ENCODE measurements around the gene TMEM109.
A peak's percentile ranks its signal among the peaks of the same experiment; 100 is the strongest.

Gene TMEM109

DNA sequence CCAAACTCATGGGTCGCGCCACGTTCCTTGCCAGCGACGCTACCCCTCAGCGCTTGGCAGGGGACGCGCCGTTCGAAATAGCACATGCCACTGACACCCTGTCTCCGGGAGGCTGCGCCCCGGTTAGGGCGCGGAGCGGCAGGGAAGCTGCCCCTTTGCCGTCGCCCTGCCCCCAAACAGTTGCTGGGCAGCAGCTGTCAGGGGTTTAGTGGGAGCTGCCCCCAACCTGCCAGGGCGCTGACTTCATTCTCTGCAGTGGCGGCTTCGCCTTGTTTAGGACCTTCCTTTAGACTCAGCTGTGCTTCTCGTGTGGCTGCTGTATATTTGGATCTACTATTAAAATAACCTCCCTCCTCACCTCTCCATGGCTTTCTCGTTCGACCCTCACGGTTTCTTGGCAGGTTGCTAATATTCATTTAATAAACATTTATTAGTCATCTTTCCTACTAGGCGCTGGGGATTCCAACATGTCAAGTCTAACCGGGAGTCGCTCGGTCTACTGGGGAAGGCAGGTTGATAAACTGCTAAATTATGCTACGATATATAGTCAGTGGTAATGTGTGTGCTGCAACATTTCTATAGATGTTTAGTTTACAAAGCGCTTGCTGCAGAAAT is 782 bp downstream of the TMEM109 start:
- TF ChIP-seq TSHZ2 (CRISPR knock-in tag; IDR thresholded peaks at IDR 0.05) (no peak), SNAI2 (CRISPR knock-in tag; IDR thresholded peaks at IDR 0.05) (no peak), TCF4 (CRISPR knock-in tag; IDR thresholded peaks at IDR 0.05; ENCODE audit: borderline replicate concordance) (no peak), ZNF70 (CRISPR knock-in tag; IDR thresholded peaks at IDR 0.05) (no peak), ZFP30 (CRISPR knock-in tag; IDR thresholded peaks at IDR 0.05) (no peak), BACH2 (CRISPR knock-in tag; IDR thresholded peaks at IDR 0.05; ENCODE audit: borderline replicate concordance) (no peak), RARB (CRISPR knock-in tag; IDR thresholded peaks at IDR 0.05) (no peak), POU6F1 (CRISPR knock-in tag; IDR thresholded peaks at IDR 0.05; ENCODE audit: borderline replicate concordance, low read depth) (no peak), TOX (CRISPR knock-in tag; IDR thresholded peaks at IDR 0.05; ENCODE audit: borderline replicate concordance) (no peak), ZFP3 (CRISPR knock-in tag; IDR thresholded peaks at IDR 0.05) (no peak), ISL1 (CRISPR knock-in tag; IDR thresholded peaks at IDR 0.05) (no peak), ARNTL (CRISPR knock-in tag; IDR thresholded peaks at IDR 0.05; ENCODE audit: borderline replicate concordance, low read depth) (no peak), PPARA (CRISPR knock-in tag; IDR thresholded peaks at IDR 0.05; ENCODE audit: borderline replicate concordance) (no peak), ZC3H10 (CRISPR knock-in tag; IDR thresholded peaks at IDR 0.05) (no peak), CSDC2 (CRISPR knock-in tag; IDR thresholded peaks at IDR 0.05) (no peak), ZNF8 (CRISPR knock-in tag; IDR thresholded peaks at IDR 0.05) (no peak)
- TF ChIP-seq, protein P1, sequence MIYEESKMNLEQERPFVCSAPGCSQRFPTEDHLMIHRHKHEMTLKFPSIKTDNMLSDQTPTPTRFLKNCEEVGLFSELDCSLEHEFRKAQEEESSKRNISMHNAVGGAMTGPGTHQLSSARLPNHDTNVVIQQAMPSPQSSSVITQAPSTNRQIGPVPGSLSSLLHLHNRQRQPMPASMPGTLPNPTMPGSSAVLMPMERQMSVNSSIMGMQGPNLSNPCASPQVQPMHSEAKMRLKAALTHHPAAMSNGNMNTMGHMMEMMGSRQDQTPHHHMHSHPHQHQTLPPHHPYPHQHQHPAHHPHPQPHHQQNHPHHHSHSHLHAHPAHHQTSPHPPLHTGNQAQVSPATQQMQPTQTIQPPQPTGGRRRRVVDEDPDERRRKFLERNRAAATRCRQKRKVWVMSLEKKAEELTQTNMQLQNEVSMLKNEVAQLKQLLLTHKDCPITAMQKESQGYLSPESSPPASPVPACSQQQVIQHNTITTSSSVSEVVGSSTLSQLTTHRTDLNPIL (CRISPR knock-in tag; IDR thresholded peaks at IDR 0.05; ENCODE audit: low read depth), result no peak
- ATAC-seq, result peak; percentile 57

DNA sequence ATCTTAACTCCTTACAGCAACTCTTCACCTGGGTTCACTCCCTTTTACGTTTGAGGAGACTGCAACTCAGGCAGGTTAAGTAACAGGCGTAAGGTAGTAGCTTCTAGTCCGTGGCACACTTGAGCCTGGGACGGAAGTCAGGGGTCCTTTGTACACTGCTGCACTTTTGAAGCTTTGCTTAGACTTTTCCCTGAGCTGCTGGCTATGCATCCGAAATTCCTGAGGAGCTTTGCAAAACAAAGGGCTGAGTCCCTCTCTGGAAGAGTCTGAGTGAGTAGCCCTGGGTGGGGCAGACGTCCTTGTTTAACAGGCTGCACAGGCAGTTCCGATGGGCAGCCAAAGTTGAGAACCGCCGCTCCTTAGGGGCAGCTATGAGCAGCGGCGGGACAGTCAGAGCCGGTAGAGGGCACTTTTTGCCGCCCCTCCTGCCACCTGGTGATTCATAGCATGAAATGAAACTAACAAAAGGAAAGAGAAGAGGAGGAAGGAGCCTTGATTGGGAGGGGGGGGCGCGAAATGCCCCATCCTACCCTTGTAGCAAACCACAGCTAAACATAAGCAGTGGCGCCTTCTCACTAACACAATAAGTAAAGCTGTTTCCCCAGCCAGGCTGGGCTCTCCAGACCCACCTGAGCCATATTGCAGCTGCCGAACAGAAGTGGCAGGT is 1.4 kb downstream of the TMEM109 start:
- TF ChIP-seq ZNF565 (CRISPR knock-in tag; conservative IDR thresholded peaks at IDR 0.05; ENCODE audit: low read depth), result no peak
- peak; percentile 63 for ATAC-seq

DNA sequence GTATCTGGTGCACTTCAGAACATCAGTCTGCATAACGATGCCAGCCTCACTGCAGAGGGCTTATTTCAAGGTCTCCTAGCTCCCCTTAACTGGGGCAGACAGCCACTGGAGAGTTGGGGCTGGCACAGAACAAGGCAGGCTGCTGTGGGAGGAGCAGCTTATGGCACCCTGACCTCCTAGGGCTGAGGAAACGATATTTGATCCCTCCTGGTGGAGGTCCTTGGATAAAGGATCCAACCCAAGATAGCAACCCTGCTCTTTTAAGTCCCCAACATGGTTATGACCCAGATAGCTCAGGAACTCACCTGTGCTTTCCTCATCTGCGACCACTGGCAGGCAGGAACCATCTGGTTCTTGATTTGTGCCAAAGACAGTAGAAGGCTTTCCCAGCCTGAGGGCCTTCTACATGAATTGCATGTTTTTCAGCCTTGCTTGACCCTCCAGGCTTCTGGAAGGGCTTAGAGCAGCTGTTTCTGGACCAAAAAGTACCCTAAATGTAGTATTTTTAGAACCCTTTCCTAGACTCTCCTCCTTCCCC is 2.8 kb downstream of the TMEM109 start:
- no peak for TF ChIP-seq TCF4 (CRISPR knock-in tag; IDR thresholded peaks at IDR 0.05; ENCODE audit: borderline replicate concordance)
- no peak for TF ChIP-seq ZNF70 (CRISPR knock-in tag; IDR thresholded peaks at IDR 0.05)
- no peak for TF ChIP-seq ISL1 (CRISPR knock-in tag; IDR thresholded peaks at IDR 0.05)
- TF ChIP-seq PPARA (CRISPR knock-in tag; IDR thresholded peaks at IDR 0.05; ENCODE audit: borderline replicate concordance), result no peak
- TF ChIP-seq TSHZ2 (CRISPR knock-in tag; IDR thresholded peaks at IDR 0.05), result no peak
- no peak for ATAC-seq

GRCh38 chr11:60917267-60917666 is 3.3 kb downstream of the TMEM109 start:
- no peak for ATAC-seq
- TF ChIP-seq TSHZ2 (CRISPR knock-in tag; IDR thresholded peaks at IDR 0.05) (no peak), ISL1 (CRISPR knock-in tag; IDR thresholded peaks at IDR 0.05) (no peak), OSR1 (CRISPR knock-in tag; IDR thresholded peaks at IDR 0.05) (no peak), GLIS3 (CRISPR knock-in tag; IDR thresholded peaks at IDR 0.05) (no peak), PPARA (CRISPR knock-in tag; IDR thresholded peaks at IDR 0.05; ENCODE audit: borderline replicate concordance) (no peak), RARB (CRISPR knock-in tag; IDR thresholded peaks at IDR 0.05) (no peak)
- TF ChIP-seq, protein P1 (CRISPR knock-in tag; IDR thresholded peaks at IDR 0.05; ENCODE audit: low read depth), result no peak

Measured in SK-N-SH treated with all-trans-retinoic acid at 6 μM for 48 hours (cell line).